ENCODE measurements around the gene EXOC6B.

DNA sequence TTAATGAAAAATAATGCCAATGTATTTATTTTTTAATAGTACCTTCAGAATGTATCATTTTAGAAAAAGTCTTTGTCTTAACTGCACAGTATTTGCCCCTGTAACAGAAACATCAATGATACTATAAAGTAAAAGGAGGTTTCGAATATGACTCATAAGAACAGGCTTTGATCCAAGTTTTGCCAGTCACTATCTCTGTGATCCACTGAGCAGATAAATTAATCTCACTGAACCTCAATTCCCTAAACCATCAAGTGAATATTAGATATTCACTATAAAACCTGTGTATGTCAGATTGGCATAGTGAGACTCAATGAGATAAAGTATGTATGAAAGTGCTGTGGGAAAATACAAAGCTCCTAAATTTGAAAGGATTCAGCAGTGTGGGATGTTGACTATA, 292.1 kb downstream of the EXOC6B start:
- TF ChIP-seq, protein P1, sequence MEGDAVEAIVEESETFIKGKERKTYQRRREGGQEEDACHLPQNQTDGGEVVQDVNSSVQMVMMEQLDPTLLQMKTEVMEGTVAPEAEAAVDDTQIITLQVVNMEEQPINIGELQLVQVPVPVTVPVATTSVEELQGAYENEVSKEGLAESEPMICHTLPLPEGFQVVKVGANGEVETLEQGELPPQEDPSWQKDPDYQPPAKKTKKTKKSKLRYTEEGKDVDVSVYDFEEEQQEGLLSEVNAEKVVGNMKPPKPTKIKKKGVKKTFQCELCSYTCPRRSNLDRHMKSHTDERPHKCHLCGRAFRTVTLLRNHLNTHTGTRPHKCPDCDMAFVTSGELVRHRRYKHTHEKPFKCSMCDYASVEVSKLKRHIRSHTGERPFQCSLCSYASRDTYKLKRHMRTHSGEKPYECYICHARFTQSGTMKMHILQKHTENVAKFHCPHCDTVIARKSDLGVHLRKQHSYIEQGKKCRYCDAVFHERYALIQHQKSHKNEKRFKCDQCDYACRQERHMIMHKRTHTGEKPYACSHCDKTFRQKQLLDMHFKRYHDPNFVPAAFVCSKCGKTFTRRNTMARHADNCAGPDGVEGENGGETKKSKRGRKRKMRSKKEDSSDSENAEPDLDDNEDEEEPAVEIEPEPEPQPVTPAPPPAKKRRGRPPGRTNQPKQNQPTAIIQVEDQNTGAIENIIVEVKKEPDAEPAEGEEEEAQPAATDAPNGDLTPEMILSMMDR (IDR thresholded peaks at IDR 0.05 in 4 of 5, conservative IDR thresholded peaks at IDR 0.05 in 1 of 5) = no peak
- no peak for TF ChIP-seq POLR2A (IDR thresholded peaks at IDR 0.05)

All from gastrocnemius medialis (tissue), 4 donors.